WTC11 (cell line): ENCODE results near the gene LYZL4.

Experiments
- ATF3 ChIP-seq: sonication (generic); formaldehyde crosslinking; conservative IDR thresholded peaks from 2 replicates; pipeline ENCODE4 v1.8.1; 2022; ENCODE audit warnings: mild to moderate bottlenecking, missing genetic modification reagents
- ATF6 ChIP-seq: sonication (generic); formaldehyde crosslinking; IDR thresholded peaks from 2 replicates; pipeline ENCODE4 v1.8.1; 2023; ENCODE audit warnings: mild to moderate bottlenecking, missing genetic modification reagents
- ETV6 ChIP-seq: sonication (generic); formaldehyde crosslinking; IDR thresholded peaks from 2 replicates; pipeline ENCODE4 v1.8.1; 2022; ENCODE audit warnings: mild to moderate bottlenecking, missing genetic modification reagents
- MAX ChIP-seq: sonication (generic); formaldehyde crosslinking; IDR thresholded peaks from 2 replicates; pipeline ENCODE4 v1.8.0; 2022; ENCODE audit warnings: mild to moderate bottlenecking, missing genetic modification reagents
- NR3C1 ChIP-seq: sonication (generic); formaldehyde crosslinking; conservative IDR thresholded peaks from 2 replicates; pipeline ENCODE4 v1.8.1; 2023; ENCODE audit warnings: low read depth, mild to moderate bottlenecking, missing genetic modification reagents
- PREB ChIP-seq: sonication (generic); formaldehyde crosslinking; IDR thresholded peaks from 2 replicates; pipeline ENCODE4 v1.8.1; 2022; ENCODE audit warnings: mild to moderate bottlenecking, missing genetic modification reagents, moderate library complexity, borderline replicate concordance

GRCh38 chr3:42347928-42348327 is 62.5 kb downstream of the LYZL4 start:
- TF ChIP-seq MAX (no peak), PREB (CRISPR knock-in tag) (no peak), ATF6 (CRISPR knock-in tag) (no peak), ETV6 (CRISPR knock-in tag) (no peak), ATF3 (no peak), NR3C1 (CRISPR knock-in tag) (no peak)
